ENCODE measurements around the gene CRYBG2. TPM values are rescaled to one million over a fixed set of nuclear protein-coding genes. Genes with fewer than 3 reads are reported as not detected.

CRYBG2 gene
- total and polyA plus RNA-seq, 10 of the 15 experiments (the other 5 are each of a cell fraction or from before 2014, with no cell fraction given) = 0.03 to 1.2 (median 0.11) TPM; not detected in 4

- Histone ChIP-seq H3K36me3 (ENCODE audit: control insufficient read depth in 2 of 2, insufficient read depth in 2 of 2, low read length in 1 of 2) (no peaks in the 10 kb centered on the region), H2AFZ (ENCODE audit: control insufficient read depth, low read depth, low read length) (no peak overlapping the region), H3K27me3 (replicated peaks in 1 of 2; ENCODE audit: control insufficient read depth in 2 of 2, insufficient read depth in 2 of 2, low read length in 1 of 2) (peaks cover 0 to 6% of the 10 kb centered on the region in 2 experiments; a peak in 1 of 4 replicates), H3K4me1 (ENCODE audit: control insufficient read depth, insufficient read depth, low read length) (peaks cover 6% of the 10 kb centered on the region; the same call in 1 of the 2 replicates), H3K79me2 (ENCODE audit: control insufficient read depth, insufficient read depth, low read length) (no peaks in the 10 kb centered on the region), H3K4me3 (no peak overlapping the region), H3K4me2 (ENCODE audit: control insufficient read depth, insufficient read depth) (no peak overlapping the region), H4K20me1 (ENCODE audit: control insufficient read depth, insufficient read depth) (no peaks in the 10 kb centered on the region), H3K9ac (ENCODE audit: control insufficient read depth, insufficient read depth, low read length) (no peak overlapping the region), H3K9me3 (replicated peaks; ENCODE audit: control insufficient read depth, insufficient read depth, low read length) (no peaks in the 10 kb centered on the region), H3K27ac (ENCODE audit: control insufficient read depth, insufficient read depth) (no peak overlapping the region)
- CTCF ChIA-PET = interaction anchor here (1.4 kb wide), 1 partner anchor 52 kb away, joined by 6 read pairs; no protein-coding TSS in a partner anchor
- intact Hi-C loops (cut with micrococcal nuclease; ENCODE audit: unreplicated experiment) = no loop called here
- no peak for TF ChIP-seq IRF4 (IDR thresholded peaks at IDR 0.05; ENCODE audit: low read depth, low read length)
- no peak for TF ChIP-seq ZZZ3 (IDR thresholded peaks at IDR 0.05; ENCODE audit: control insufficient read depth, insufficient read length, low read depth)
- TF ChIP-seq RFX5 (IDR thresholded peaks at IDR 0.05; ENCODE audit: low read depth, low read length) = no peak
- TF ChIP-seq POLR2AphosphoS5 (IDR thresholded peaks at IDR 0.05; ENCODE audit: low read length) = no peak
- TF ChIP-seq GATAD2B (conservative IDR thresholded peaks at IDR 0.05; ENCODE audit: low read depth) = no peak
- TF ChIP-seq KLF5 (IDR thresholded peaks at IDR 0.05; ENCODE audit: partially characterized antibody) = no peak
- TF ChIP-seq NFYA (IDR thresholded peaks at IDR 0.05; ENCODE audit: borderline replicate concordance, low read depth, low read length) = no peak
- no peak for FAIRE-seq
- DNase-seq (ENCODE audit: low read depth, low spot score) = no peak
- SMC1A ChIA-PET (ENCODE audit: uncharacterized antibody, unreplicated experiment) = no interaction called here
- ATAC-seq = no peak
- 98% methylated on average over 7 of the region's 7 CpGs for WGBS (ENCODE audit: insufficient coverage, insufficient replicate concordance, low lambda C conversion rate, missing lambda C conversion rate)
- no TSS peak for BruUV-seq (replicated peaks)
- POLR2A ChIA-PET = no interaction called here
- in situ Hi-C loops (cut with MboI) = no loop called here
- RAD21 ChIA-PET (ENCODE audit: unreplicated experiment) = no interaction called here
Measured at GRCh38 chr1:26337206-26337535, 16.8 kb downstream of the CRYBG2 start.

GRCh38 chr1:26336477-26337205 lies 17.3 kb downstream of the CRYBG2 start:
- Histone ChIP-seq H3K9me3 (replicated peaks; ENCODE audit: control insufficient read depth, insufficient read depth, low read length) (no peaks in the 10 kb centered on the region), H4K20me1 (ENCODE audit: control insufficient read depth, insufficient read depth) (no peaks in the 10 kb centered on the region), H3K9ac (ENCODE audit: control insufficient read depth, insufficient read depth, low read length) (no peak overlapping the region), H2AFZ (ENCODE audit: control insufficient read depth, low read depth, low read length) (peak overlapping the region; percentile 81), H3K36me3 (ENCODE audit: control insufficient read depth in 2 of 2, insufficient read depth in 2 of 2, low read length in 1 of 2) (no peaks in the 10 kb centered on the region), H3K4me1 (ENCODE audit: control insufficient read depth, insufficient read depth, low read length) (peaks cover 6% of the 10 kb centered on the region; the same call in 1 of the 2 replicates), H3K4me3 (peak overlapping the region; percentile 68; the same call in 1 of the 2 replicates), H3K27ac (ENCODE audit: control insufficient read depth, insufficient read depth) (no peak overlapping the region), H3K79me2 (ENCODE audit: control insufficient read depth, insufficient read depth, low read length) (no peaks in the 10 kb centered on the region), H3K27me3 (replicated peaks in 1 of 2; ENCODE audit: control insufficient read depth in 2 of 2, insufficient read depth in 2 of 2, low read length in 1 of 2) (peaks cover 0 to 6% of the 10 kb centered on the region in 2 experiments; a peak in 1 of 4 replicates), H3K4me2 (ENCODE audit: control insufficient read depth, insufficient read depth) (peak overlapping the region; percentile 96)
- BruUV-seq (replicated peaks) = no TSS peak
- CTCF ChIA-PET = interaction anchor here (1.4 kb wide), 1 partner anchor 52 kb away, joined by 6 read pairs; no protein-coding TSS in a partner anchor
- FAIRE-seq = no peak
- POLR2A ChIA-PET = no interaction called here
- intact Hi-C loops (cut with micrococcal nuclease; ENCODE audit: unreplicated experiment) (no loop called here), in situ Hi-C loops (cut with MboI) (no loop called here)
- RAD21 ChIA-PET (ENCODE audit: unreplicated experiment) = interaction anchor here (1.4 kb wide), 1 partner anchor 51 kb away, joined by 3 read pairs; no protein-coding TSS in a partner anchor
- no peak for DNase-seq (ENCODE audit: low read depth, low spot score)
- WGBS (ENCODE audit: insufficient coverage, insufficient replicate concordance, low lambda C conversion rate, missing lambda C conversion rate) = 13% methylated on average over 42 of the region's 52 CpGs
- SMC1A ChIA-PET (ENCODE audit: uncharacterized antibody, unreplicated experiment) = no interaction called here
- peak; percentile 95 for ATAC-seq
- TF ChIP-seq DPF2 (IDR thresholded peaks at IDR 0.05) = no peak
- TF ChIP-seq IKZF1 (conservative IDR thresholded peaks at IDR 0.05) = 0 out of 2 replicates have a peak, but pooled peaks have one; percentile 23
- peak; percentile 49 for TF ChIP-seq MEF2B (IDR thresholded peaks at IDR 0.05; ENCODE audit: partially characterized antibody, poor library complexity, severe bottlenecking)
- TF ChIP-seq IRF4 (IDR thresholded peaks at IDR 0.05; ENCODE audit: low read depth, low read length) = no peak
- TF ChIP-seq BHLHE40 (IDR thresholded peaks at IDR 0.05; ENCODE audit: borderline replicate concordance in 1 of 2, low read depth in 2 of 2, low read length in 1 of 2) = peak in 1 of 2 experiments; percentile 55; a peak in 1 of 4 replicates
- TF ChIP-seq, protein P1, sequence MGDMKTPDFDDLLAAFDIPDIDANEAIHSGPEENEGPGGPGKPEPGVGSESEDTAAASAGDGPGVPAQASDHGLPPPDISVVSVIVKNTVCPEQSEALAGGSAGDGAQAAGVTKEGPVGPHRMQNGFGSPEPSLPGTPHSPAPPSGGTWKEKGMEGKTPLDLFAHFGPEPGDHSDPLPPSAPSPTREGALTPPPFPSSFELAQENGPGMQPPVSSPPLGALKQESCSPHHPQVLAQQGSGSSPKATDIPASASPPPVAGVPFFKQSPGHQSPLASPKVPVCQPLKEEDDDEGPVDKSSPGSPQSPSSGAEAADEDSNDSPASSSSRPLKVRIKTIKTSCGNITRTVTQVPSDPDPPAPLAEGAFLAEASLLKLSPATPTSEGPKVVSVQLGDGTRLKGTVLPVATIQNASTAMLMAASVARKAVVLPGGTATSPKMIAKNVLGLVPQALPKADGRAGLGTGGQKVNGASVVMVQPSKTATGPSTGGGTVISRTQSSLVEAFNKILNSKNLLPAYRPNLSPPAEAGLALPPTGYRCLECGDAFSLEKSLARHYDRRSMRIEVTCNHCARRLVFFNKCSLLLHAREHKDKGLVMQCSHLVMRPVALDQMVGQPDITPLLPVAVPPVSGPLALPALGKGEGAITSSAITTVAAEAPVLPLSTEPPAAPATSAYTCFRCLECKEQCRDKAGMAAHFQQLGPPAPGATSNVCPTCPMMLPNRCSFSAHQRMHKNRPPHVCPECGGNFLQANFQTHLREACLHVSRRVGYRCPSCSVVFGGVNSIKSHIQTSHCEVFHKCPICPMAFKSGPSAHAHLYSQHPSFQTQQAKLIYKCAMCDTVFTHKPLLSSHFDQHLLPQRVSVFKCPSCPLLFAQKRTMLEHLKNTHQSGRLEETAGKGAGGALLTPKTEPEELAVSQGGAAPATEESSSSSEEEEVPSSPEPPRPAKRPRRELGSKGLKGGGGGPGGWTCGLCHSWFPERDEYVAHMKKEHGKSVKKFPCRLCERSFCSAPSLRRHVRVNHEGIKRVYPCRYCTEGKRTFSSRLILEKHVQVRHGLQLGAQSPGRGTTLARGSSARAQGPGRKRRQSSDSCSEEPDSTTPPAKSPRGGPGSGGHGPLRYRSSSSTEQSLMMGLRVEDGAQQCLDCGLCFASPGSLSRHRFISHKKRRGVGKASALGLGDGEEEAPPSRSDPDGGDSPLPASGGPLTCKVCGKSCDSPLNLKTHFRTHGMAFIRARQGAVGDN (IDR thresholded peaks at IDR 0.05) = 0 out of 2 replicates have a peak, but pooled peaks have one; percentile 40

Measured in GM12878 (cell line).